Activated CD4-positive, CD25-positive, alpha-beta regulatory T cell treated with anti-CD3 and anti-CD28 coated beads, Interleukin-2, amount 50 U/mL, for 24 hours (primary cell): ENCODE results near the gene DENND2C.

Experiments used
- ATAC-seq, 2 donors: fragments of 150-1000 bp; cut with Tn5 transposase; one replicate each; pipeline ENCODE4 v1.10.0; 2021; ENCODE audit warnings: mild to moderate bottlenecking in 1 of 2, moderate library complexity in 1 of 2

Gene DENND2C

GRCh38 chr1:114669562-114670082, at the start of gene DENND2C:
DENND2C (minus strand) TSS chr1:114670049; CDS start chr1:114625984, 44,065 bp downstream.
- peak; percentile 55 to 64 for ATAC-seq

GRCh38 chr1:114719424-114719787, 49.6 kb upstream of the DENND2C start:
- peak in 1 of 2 donors; percentile 12 for ATAC-seq

GRCh38 chr1:114718661-114719423, 49.0 kb upstream of the DENND2C start:
- peak; percentile 45 to 50 for ATAC-seq

GRCh38 chr1:114716304-114717170, 46.7 kb upstream of the DENND2C start, which contains the start of gene NRAS:
NRAS (minus strand) TSS chr1:114716771; CDS start chr1:114716160, 611 bp downstream.
- ATAC-seq: peak; percentile 85 to 92

GRCh38 chr1:114715952-114716303, 46.1 kb upstream of the DENND2C start:
- no peak for ATAC-seq

GRCh38 chr1:114712977-114713376, 43.1 kb upstream of the DENND2C start:
- no peak for ATAC-seq

GRCh38 chr1:114710360-114710759, 40.5 kb upstream of the DENND2C start:
- ATAC-seq: no peak

GRCh38 chr1:114707604-114708003, 37.8 kb upstream of the DENND2C start:
- ATAC-seq: no peak

- ATAC-seq: no peak
Measured at GRCh38 chr1:114703242-114703641, 33.4 kb upstream of the DENND2C start.

- no peak for ATAC-seq
Measured at GRCh38 chr1:114702737-114703136, 32.9 kb upstream of the DENND2C start.

GRCh38 chr1:114701931-114702330, 32.1 kb upstream of the DENND2C start:
- no peak for ATAC-seq

GRCh38 chr1:114700036-114700600, 30.3 kb upstream of the DENND2C start:
- ATAC-seq: no peak

- ATAC-seq: no peak
Measured at GRCh38 chr1:114696810-114697209, 27.0 kb upstream of the DENND2C start.

GRCh38 chr1:114695430-114696058, 25.7 kb upstream of the DENND2C start, which contains the start of gene AMPD1:
AMPD1 (minus strand) TSS chr1:114695546; CDS start chr1:114695471, 75 bp downstream.
- no peak for ATAC-seq

- ATAC-seq: no peak
Measured at GRCh38 chr1:114694540-114695310, 24.9 kb upstream of the DENND2C start.

GRCh38 chr1:114692947-114693346, 23.1 kb upstream of the DENND2C start:
- ATAC-seq: no peak

- ATAC-seq: no peak
Measured at GRCh38 chr1:114691061-114691460, 21.2 kb upstream of the DENND2C start.

GRCh38 chr1:114690148-114690547, 20.3 kb upstream of the DENND2C start:
- no peak for ATAC-seq

GRCh38 chr1:114688526-114688925, 18.7 kb upstream of the DENND2C start:
- no peak for ATAC-seq

- ATAC-seq: no peak
Measured at GRCh38 chr1:114685851-114686250, 16.0 kb upstream of the DENND2C start.

GRCh38 chr1:114677691-114678090, 7.8 kb upstream of the DENND2C start:
- no peak for ATAC-seq

GRCh38 chr1:114676115-114676514, 6.3 kb upstream of the DENND2C start:
- no peak for ATAC-seq
